Posterior vena cava (tissue), 2 donors: ENCODE results near the gene CHCHD4. TPM values are rescaled to one million over a fixed set of nuclear protein-coding genes. Genes with fewer than 3 reads are reported as not detected.
A peak's percentile ranks its signal among the peaks of the same experiment; 100 is the strongest.

Source experiments
- DNase-seq: peaks from one replicate; pipeline ENCODE4 v3.0.0-alpha.2; 2020; ENCODE audit warnings: low spot score
- intact Hi-C, 2 donors: fragments of 100-400 bp; cut with DNase I; formaldehyde crosslinking; loops; one replicate each; pipeline versions ENCODE4 v1.14.1 to v1.14.2; 2022 to 2023
- long read RNA-seq, 2 donors: library from polyadenylated mRNA; unstranded; transcript quantifications; one replicate each; pipeline ENCODE4 v2.0.0, GENCODE V29; 2020 to 2021
- total RNA-seq, 2 donors: library from RNA; stranded (reverse); fragmentation: NEBNext Ultra II Directional; extraction: Animal tissue kit (Norgen Biotek cat#: 25700); gene quantifications; one replicate each; pipeline ENCODE4 v1.2.1, GENCODE V29; 2021
- donor health status: DM: yes; HTN: yes; CAD: no.
- donor health status: DM: yes; HTN: yes; CAD: no.

Gene CHCHD4
- 1 to 10 TPM; 7.9 TPM for total RNA-seq
- long read RNA-seq, donor 1, partial matches to known transcripts = 0 of 8 reads
- long read RNA-seq, donor 1, other reads (novel, unspliced or antisense) = 1 of 8 reads
- long read RNA-seq, donor 2, transcript CHCHD4-202 (3 exons, 1,405 nt) = major isoform, 11 of 22 reads
- long read RNA-seq, donor 2, partial matches to known transcripts = 1 of 22 reads
- long read RNA-seq, donor 2, other reads (novel, unspliced or antisense) = 6 of 22 reads

- intact Hi-C loops = loop anchor here (2.0 to 10.0 kb wide), 5 partner anchors 22 to 340 kb away; partner anchors contain the start of genes LSM3 (in 2 of the 2) and XPC (in 2 of the 2)
- DNase-seq = peak; percentile 100
These were observed at the start of gene CHCHD4, which contains the start of gene TMEM43 for GRCh38 chr3:14124615-14125192. Gene CHCHD4 (minus strand): TSS chr3:14124870. CDS start chr3:14124676, 194 bp downstream. Gene TMEM43 (plus strand): TSS chr3:14125052. CDS start chr3:14125194, 142 bp downstream.

- no peak for DNase-seq
- intact Hi-C loops = loop anchor here in 1 of 2 donors (10.0 kb wide), 1 partner anchor 48 kb away; the partner anchor contains the start of genes CHCHD4 and TMEM43
These were observed 47.8 kb upstream of the CHCHD4 start for GRCh38 chr3:14172496-14172895.

GRCh38 chr3:14170531-14171159, 46.0 kb upstream of the CHCHD4 start:
- intact Hi-C loops = loop anchor here in 1 of 2 donors (10.0 kb wide), 1 partner anchor 46 kb away; the partner anchor contains the start of genes CHCHD4 and TMEM43
- no peak for DNase-seq

GRCh38 chr3:14169871-14170270, 45.2 kb upstream of the CHCHD4 start:
- no peak for DNase-seq
- intact Hi-C loops = loop anchor here in 1 of 2 donors (10.0 kb wide), 1 partner anchor 45 kb away; the partner anchor contains the start of genes CHCHD4 and TMEM43

GRCh38 chr3:14169435-14169834, 44.8 kb upstream of the CHCHD4 start:
- no peak for DNase-seq
- intact Hi-C loops = no loop called here

GRCh38 chr3:14166877-14167603, 42.4 kb upstream of the CHCHD4 start:
- intact Hi-C loops = no loop called here

GRCh38 chr3:14162178-14162577, 37.5 kb upstream of the CHCHD4 start:
- intact Hi-C loops = no loop called here
- no peak for DNase-seq

More at GRCh38 chr3:14166877-14167603, 42.4 kb upstream of the CHCHD4 start:
- DNase-seq = no peak

GRCh38 chr3:14161282-14161681, 36.6 kb upstream of the CHCHD4 start:
- intact Hi-C loops = no loop called here

GRCh38 chr3:14159426-14159825, 34.8 kb upstream of the CHCHD4 start:
- intact Hi-C loops = no loop called here
- no peak for DNase-seq

More at GRCh38 chr3:14161282-14161681, 36.6 kb upstream of the CHCHD4 start:
- DNase-seq = no peak

- intact Hi-C loops = no loop called here
- DNase-seq = no peak
These were observed 33.7 kb upstream of the CHCHD4 start for GRCh38 chr3:14158370-14158769.

GRCh38 chr3:14157951-14158350, 33.3 kb upstream of the CHCHD4 start:
- no peak for DNase-seq
- intact Hi-C loops = no loop called here

- intact Hi-C loops = no loop called here
- no peak for DNase-seq
These were observed 32.3 kb upstream of the CHCHD4 start for GRCh38 chr3:14156843-14157561.

GRCh38 chr3:14156201-14156600, 31.5 kb upstream of the CHCHD4 start:
- intact Hi-C loops = no loop called here

GRCh38 chr3:14154895-14155440, 30.3 kb upstream of the CHCHD4 start:
- DNase-seq = no peak
- intact Hi-C loops = no loop called here

More at GRCh38 chr3:14156201-14156600, 31.5 kb upstream of the CHCHD4 start:
- no peak for DNase-seq

- DNase-seq = no peak
- intact Hi-C loops = no loop called here
These were observed 29.6 kb upstream of the CHCHD4 start for GRCh38 chr3:14154276-14154675.

- no peak for DNase-seq
- intact Hi-C loops = no loop called here
These were observed 29.0 kb upstream of the CHCHD4 start for GRCh38 chr3:14153663-14154062.

GRCh38 chr3:14152963-14153355, 28.3 kb upstream of the CHCHD4 start:
- no peak for DNase-seq
- intact Hi-C loops = no loop called here

GRCh38 chr3:14152233-14152962, 27.7 kb upstream of the CHCHD4 start:
- intact Hi-C loops = no loop called here
- DNase-seq = no peak
